SKM-1 treated with dmso at 0.1 percent for 144 hours (cell line): Measurements from ENCODE around the gene XIAP.
"Not testable (repeated sequence)": the region's sequence is repeated elsewhere in the genome, so short reads cannot be mapped to it uniquely, and the experiment has no call there.

Experiments
- DNase-seq: peaks from one replicate; lab custom pipeline; 2025; ENCODE audit not compliant: unreplicated experiment; lab: John Stamatoyannopoulos, UW

XIAP gene

GRCh38 chrX:123873956-123874355 is 14.1 kb downstream of the XIAP start:
- no peak for DNase-seq

- DNase-seq: no peak
Observed at GRCh38 chrX:123876177-123876576, 16.3 kb downstream of the XIAP start.

- no peak for DNase-seq
Observed at GRCh38 chrX:123876844-123877243, 17.0 kb downstream of the XIAP start.

GRCh38 chrX:123878252-123878721 is 18.4 kb downstream of the XIAP start:
- DNase-seq: peak; percentile 66

- no peak for DNase-seq
Observed at GRCh38 chrX:123881330-123881729, 21.5 kb downstream of the XIAP start.

- no peak for DNase-seq
Observed at GRCh38 chrX:123882391-123882790, 22.5 kb downstream of the XIAP start.

GRCh38 chrX:123884809-123885408 is 25.1 kb downstream of the XIAP start:
- peak; percentile 62 for DNase-seq

GRCh38 chrX:123899701-123900100 is 39.8 kb downstream of the XIAP start:
- DNase-seq: no peak

- DNase-seq: not testable (repeated sequence)
Observed at GRCh38 chrX:123903261-123903660, 43.4 kb downstream of the XIAP start.

- DNase-seq: no peak
Observed at GRCh38 chrX:123905332-123905731, 45.5 kb downstream of the XIAP start.

- DNase-seq: no peak
Observed at GRCh38 chrX:123906557-123907316, 46.9 kb downstream of the XIAP start.

- peak; percentile 21 for DNase-seq
Observed at GRCh38 chrX:123909523-123909922, 49.7 kb downstream of the XIAP start.

GRCh38 chrX:123917069-123917468 is 57.2 kb downstream of the XIAP start:
- no peak for DNase-seq

GRCh38 chrX:123918106-123918721 is 58.4 kb downstream of the XIAP start:
- DNase-seq: no peak

GRCh38 chrX:123920105-123920785 is 60.4 kb downstream of the XIAP start:
- no peak for DNase-seq

- no peak for DNase-seq
Observed at GRCh38 chrX:123923211-123923610, 63.4 kb downstream of the XIAP start.

GRCh38 chrX:123924186-123924585 is 64.3 kb downstream of the XIAP start:
- DNase-seq: no peak

GRCh38 chrX:123927845-123928244 is 68.0 kb downstream of the XIAP start:
- DNase-seq: no peak

- not testable (repeated sequence) for DNase-seq
Observed at GRCh38 chrX:123932055-123932454, 72.2 kb downstream of the XIAP start.

GRCh38 chrX:123943074-123943473 is 83.2 kb downstream of the XIAP start:
- no peak for DNase-seq

- DNase-seq: no peak
Observed at GRCh38 chrX:123943488-123943887, 83.6 kb downstream of the XIAP start.

- no peak for DNase-seq
Observed at GRCh38 chrX:123949846-123950245, 90.0 kb downstream of the XIAP start.
